HL-60 (cell line): ENCODE data around the gene OR52B6.

Source experiments
- DNase-seq, 2 experiments: peaks; one replicate each; pipeline ENCODE4 v3.0.0-alpha.2; 2010 to 2020; ENCODE audit warnings: low read depth in 1 of 2, low spot score in 1 of 2
- H3K27ac ChIP-seq: fragments of 250-450 bp; sonication (Bioruptor Pico); replicated peaks from 2 replicates; pipeline ENCODE4 v1.5.1; 2020; ENCODE audit warnings: mild to moderate bottlenecking, moderate library complexity
- H3K27me3 ChIP-seq: fragments of 250-450 bp; sonication (Bioruptor Pico); 2 replicates; pipeline ENCODE4 v1.5.1; 2021; ENCODE audit warnings: mild to moderate bottlenecking, moderate library complexity; ENCODE audit not compliant: insufficient read depth, poor library complexity, severe bottlenecking
- H3K4me3 ChIP-seq: replicated peaks from 2 replicates; pipeline ENCODE4 v1.5.1; 2011; ENCODE audit warnings: mild to moderate bottlenecking, control low read depth, low read length; ENCODE audit not compliant: insufficient read depth
- GABPA ChIP-seq: IDR thresholded peaks from 2 replicates; pipeline ENCODE4 v1.6.1; 2012; ENCODE audit warnings: low read depth
- POLR2AphosphoS5 ChIP-seq: IDR thresholded peaks from 2 replicates; pipeline ENCODE4 v1.6.1; 2012; ENCODE audit warnings: low read depth
- SPI1 ChIP-seq: IDR thresholded peaks from 2 replicates; pipeline ENCODE4 v1.6.1; 2012; ENCODE audit warnings: low read depth, mild to moderate bottlenecking, borderline replicate concordance
- TF ChIP-seq, protein P1 (sequence below): IDR thresholded peaks from 2 replicates; pipeline ENCODE4 v1.6.1; 2012; ENCODE audit warnings: low read depth; ENCODE audit not compliant: insufficient replicate concordance
- TF ChIP-seq, protein P2 (sequence below): IDR thresholded peaks from one replicate; pipeline ENCODE4 v1.5.1; 2011; ENCODE audit warnings: low read length, control low read depth, inconsistent platforms; ENCODE audit not compliant: insufficient read depth

The OR52B6 gene

DNA sequence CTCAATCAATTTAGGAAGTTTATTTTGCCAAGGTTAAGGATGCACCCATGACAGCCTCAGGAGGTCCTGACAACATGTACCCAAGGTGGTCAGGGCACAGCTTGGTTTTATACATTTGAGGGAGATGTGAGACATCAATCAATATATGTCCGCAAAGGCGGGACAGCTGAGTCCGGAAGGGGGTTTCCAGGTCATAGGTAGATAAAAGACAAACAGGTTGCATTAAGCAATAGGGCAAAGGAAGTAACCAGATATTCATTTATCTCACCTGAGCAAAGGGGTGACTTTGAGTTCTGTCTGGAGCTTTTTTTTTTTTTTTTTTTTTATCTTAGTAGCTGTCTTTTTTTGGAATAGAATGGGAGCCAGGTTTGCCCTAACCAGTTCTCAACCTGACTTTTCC is 42.1 kb downstream of the OR52B6 start:
- H3K4me3 ChIP-seq = no peak overlapping the region
- no peak for DNase-seq
- TF ChIP-seq, protein P1, sequence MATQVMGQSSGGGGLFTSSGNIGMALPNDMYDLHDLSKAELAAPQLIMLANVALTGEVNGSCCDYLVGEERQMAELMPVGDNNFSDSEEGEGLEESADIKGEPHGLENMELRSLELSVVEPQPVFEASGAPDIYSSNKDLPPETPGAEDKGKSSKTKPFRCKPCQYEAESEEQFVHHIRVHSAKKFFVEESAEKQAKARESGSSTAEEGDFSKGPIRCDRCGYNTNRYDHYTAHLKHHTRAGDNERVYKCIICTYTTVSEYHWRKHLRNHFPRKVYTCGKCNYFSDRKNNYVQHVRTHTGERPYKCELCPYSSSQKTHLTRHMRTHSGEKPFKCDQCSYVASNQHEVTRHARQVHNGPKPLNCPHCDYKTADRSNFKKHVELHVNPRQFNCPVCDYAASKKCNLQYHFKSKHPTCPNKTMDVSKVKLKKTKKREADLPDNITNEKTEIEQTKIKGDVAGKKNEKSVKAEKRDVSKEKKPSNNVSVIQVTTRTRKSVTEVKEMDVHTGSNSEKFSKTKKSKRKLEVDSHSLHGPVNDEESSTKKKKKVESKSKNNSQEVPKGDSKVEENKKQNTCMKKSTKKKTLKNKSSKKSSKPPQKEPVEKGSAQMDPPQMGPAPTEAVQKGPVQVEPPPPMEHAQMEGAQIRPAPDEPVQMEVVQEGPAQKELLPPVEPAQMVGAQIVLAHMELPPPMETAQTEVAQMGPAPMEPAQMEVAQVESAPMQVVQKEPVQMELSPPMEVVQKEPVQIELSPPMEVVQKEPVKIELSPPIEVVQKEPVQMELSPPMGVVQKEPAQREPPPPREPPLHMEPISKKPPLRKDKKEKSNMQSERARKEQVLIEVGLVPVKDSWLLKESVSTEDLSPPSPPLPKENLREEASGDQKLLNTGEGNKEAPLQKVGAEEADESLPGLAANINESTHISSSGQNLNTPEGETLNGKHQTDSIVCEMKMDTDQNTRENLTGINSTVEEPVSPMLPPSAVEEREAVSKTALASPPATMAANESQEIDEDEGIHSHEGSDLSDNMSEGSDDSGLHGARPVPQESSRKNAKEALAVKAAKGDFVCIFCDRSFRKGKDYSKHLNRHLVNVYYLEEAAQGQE = no peak
- TF ChIP-seq, protein P2, sequence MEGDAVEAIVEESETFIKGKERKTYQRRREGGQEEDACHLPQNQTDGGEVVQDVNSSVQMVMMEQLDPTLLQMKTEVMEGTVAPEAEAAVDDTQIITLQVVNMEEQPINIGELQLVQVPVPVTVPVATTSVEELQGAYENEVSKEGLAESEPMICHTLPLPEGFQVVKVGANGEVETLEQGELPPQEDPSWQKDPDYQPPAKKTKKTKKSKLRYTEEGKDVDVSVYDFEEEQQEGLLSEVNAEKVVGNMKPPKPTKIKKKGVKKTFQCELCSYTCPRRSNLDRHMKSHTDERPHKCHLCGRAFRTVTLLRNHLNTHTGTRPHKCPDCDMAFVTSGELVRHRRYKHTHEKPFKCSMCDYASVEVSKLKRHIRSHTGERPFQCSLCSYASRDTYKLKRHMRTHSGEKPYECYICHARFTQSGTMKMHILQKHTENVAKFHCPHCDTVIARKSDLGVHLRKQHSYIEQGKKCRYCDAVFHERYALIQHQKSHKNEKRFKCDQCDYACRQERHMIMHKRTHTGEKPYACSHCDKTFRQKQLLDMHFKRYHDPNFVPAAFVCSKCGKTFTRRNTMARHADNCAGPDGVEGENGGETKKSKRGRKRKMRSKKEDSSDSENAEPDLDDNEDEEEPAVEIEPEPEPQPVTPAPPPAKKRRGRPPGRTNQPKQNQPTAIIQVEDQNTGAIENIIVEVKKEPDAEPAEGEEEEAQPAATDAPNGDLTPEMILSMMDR = no peak
- no peak for TF ChIP-seq SPI1
- TF ChIP-seq GABPA = no peak
- TF ChIP-seq POLR2AphosphoS5 = no peak
- no peak overlapping the region for H3K27ac ChIP-seq
- no peaks in the 10 kb centered on the region for H3K27me3 ChIP-seq

DNA sequence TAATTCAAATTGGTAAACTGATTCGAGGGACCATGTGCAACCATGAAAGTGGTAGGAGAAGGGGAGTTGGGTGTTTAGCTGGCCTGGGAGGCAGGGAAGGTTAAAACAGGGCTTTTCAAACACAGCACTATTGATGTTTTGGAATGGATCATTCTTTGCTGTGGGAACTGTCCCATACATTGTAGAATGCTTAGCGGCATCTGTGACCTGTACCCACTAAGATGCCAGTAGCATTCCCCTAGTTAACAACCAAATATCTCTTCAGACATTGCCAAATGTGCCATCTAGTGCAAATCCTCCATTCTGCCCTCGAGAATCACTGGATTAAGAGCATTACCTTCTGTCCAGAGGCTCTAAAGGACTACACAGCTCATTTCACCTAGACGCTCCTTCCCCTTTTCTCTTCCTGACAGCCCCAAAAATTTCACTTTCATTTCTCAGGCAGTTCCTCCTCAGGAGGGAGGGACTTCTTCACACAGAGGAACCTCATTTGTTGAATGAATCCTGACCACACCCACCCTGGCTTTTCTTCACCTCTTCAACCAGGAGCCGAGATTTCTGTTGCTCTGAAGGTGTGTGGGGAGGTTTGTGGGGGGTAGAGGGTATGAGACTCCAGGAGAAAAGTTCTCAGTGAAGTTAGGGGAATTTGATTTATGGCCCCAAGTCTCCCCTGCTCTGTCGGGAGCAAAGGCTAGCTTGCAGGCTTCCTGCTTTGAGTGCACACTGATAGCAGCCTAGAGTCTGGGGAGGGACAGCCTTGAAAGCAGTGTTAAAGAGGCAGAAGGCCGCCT is 44.0 kb downstream of the OR52B6 start, which contains the start of gene TRIM34:
Gene TRIM34, plus strand, starts transcription at position 513 of the 791 bp plus-strand sequence. CDS start 7,331 bp downstream, outside the sequence.
- H3K27ac ChIP-seq = peak within 1 kb of the TSS; percentile 57
- H3K4me3 ChIP-seq = peak within 1 kb of the TSS; percentile 49
- no peak for TF ChIP-seq GABPA
- TF ChIP-seq, protein P1 = no peak
- TF ChIP-seq SPI1 = peak; percentile 92
- TF ChIP-seq POLR2AphosphoS5 = peak; percentile 79
- TF ChIP-seq, protein P2 = no peak
- DNase-seq = peak; percentile 15 to 84
- H3K27me3 ChIP-seq = no peaks in the 10 kb centered on the region

DNA sequence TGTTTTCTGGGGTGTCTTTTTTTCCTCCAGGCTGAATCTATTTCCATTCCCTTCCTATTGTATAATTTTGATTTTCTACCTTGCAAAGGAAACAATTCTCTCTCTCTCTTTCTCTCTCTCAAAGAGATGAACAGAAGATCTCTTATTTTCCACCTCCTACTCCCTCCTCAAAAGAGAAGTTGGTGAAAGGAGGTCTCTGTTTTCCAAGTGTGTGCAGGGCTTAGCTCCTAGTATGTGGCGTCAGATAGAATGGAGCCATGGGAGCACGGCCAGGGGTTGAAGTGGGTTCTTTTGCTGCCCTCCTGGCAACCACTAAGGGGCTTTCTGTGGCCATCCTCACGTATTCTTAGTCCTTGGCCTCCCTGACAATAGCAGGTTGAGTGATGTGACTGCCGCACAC is 44.6 kb downstream of the OR52B6 start:
- DNase-seq = no peak
- Histone ChIP-seq H3K27ac (no peak overlapping the region), H3K27me3 (no peaks in the 10 kb centered on the region), H3K4me3 (peak overlapping the region; percentile 49)
- no peak for TF ChIP-seq POLR2AphosphoS5
- TF ChIP-seq, protein P1 = no peak
- no peak for TF ChIP-seq GABPA
- no peak for TF ChIP-seq SPI1
- TF ChIP-seq, protein P2 = no peak
